GM23338 (cell line): ENCODE measurements around the gene FCER1G. TPM values are rescaled to one million over a fixed set of nuclear protein-coding genes. Genes with fewer than 3 reads are reported as not detected.

Experiments
- ATAC-seq: fragments of 200-7000 bp; cut with Tn5 transposase; 3 replicates; pipeline ENCODE4 v1.9.1; 2020
- DNase-seq: peaks from one replicate; pipeline ENCODE4 v3.0.0-alpha.2; 2015; ENCODE audit warnings: low spot score
- H2AFZ ChIP-seq: fragments of 200-600 bp; sonication (generic); 2 replicates; pipeline ENCODE4 v1.8.0; 2016; ENCODE audit warnings: antibody characterized with exemption, mild to moderate bottlenecking, moderate library complexity
- H3F3A ChIP-seq: fragments of 200-600 bp; sonication (generic); replicated peaks from 2 replicates; pipeline ENCODE4 v1.8.0; 2017; ENCODE audit warnings: antibody characterized with exemption, mixed run types, low read depth
- H3K27ac ChIP-seq: fragments of 200-600 bp; sonication (generic); 2 replicates; pipeline ENCODE4 v1.6.1; 2016; ENCODE audit warnings: low read depth
- H3K27me3 ChIP-seq: fragments of 200-600 bp; sonication (generic); 2 replicates; pipeline ENCODE4 v1.8.0; 2016; ENCODE audit warnings: mild to moderate bottlenecking, mixed run types, moderate library complexity; ENCODE audit not compliant: insufficient read depth
- H3K36me3 ChIP-seq: fragments of 200-600 bp; sonication (generic); 2 replicates; pipeline ENCODE4 v1.8.0; 2016; ENCODE audit warnings: mild to moderate bottlenecking; ENCODE audit not compliant: insufficient read depth
- H3K4me1 ChIP-seq: fragments of 200-600 bp; sonication (generic); 2 replicates; pipeline ENCODE4 v1.8.0; 2016; ENCODE audit warnings: mild to moderate bottlenecking, moderate library complexity; ENCODE audit not compliant: insufficient read depth
- H3K4me2 ChIP-seq: fragments of 200-600 bp; sonication (generic); 2 replicates; pipeline ENCODE4 v1.7.1; 2017; ENCODE audit warnings: mixed run types
- H3K4me3 ChIP-seq: fragments of 200-600 bp; sonication (generic); 2 replicates; pipeline ENCODE4 v1.6.1; 2016; ENCODE audit warnings: mixed run types
- H3K79me2 ChIP-seq: fragments of 200-600 bp; sonication (generic); replicated peaks from 2 replicates; pipeline ENCODE4 v1.8.0; 2017; ENCODE audit warnings: mild to moderate bottlenecking; ENCODE audit not compliant: insufficient read depth
- H3K9me2 ChIP-seq: fragments of 200-600 bp; sonication (generic); 2 replicates; pipeline ENCODE4 v1.8.0; 2017; ENCODE audit not compliant: insufficient read depth
- H4K20me1 ChIP-seq: fragments of 200-600 bp; sonication (generic); replicated peaks from 2 replicates; pipeline ENCODE4 v1.8.0; 2017; ENCODE audit warnings: mild to moderate bottlenecking; ENCODE audit not compliant: insufficient read depth
- H3K27ac Mint-ChIP-seq: 2 replicates; pipeline ENCODE4 v1.8.0; 2020; ENCODE audit warnings: inconsistent platforms, mild to moderate bottlenecking, moderate library complexity, mixed read lengths
- H3K27me3 Mint-ChIP-seq: 3 replicates; pipeline ENCODE4 v1.8.0; 2022; ENCODE audit warnings: low read depth, mild to moderate bottlenecking, moderate library complexity, mixed read lengths, inconsistent platforms; ENCODE audit not compliant: insufficient read depth, poor library complexity
- H3K36me3 Mint-ChIP-seq: 3 replicates; pipeline ENCODE4 v1.8.0; 2021; ENCODE audit warnings: low read depth, mild to moderate bottlenecking, inconsistent platforms, moderate library complexity, mixed read lengths
- H3K4me1 Mint-ChIP-seq: 3 replicates; pipeline ENCODE4 v1.8.0; 2020; ENCODE audit warnings: mild to moderate bottlenecking, inconsistent platforms, mixed read lengths
- H3K4me3 Mint-ChIP-seq: 3 replicates; pipeline ENCODE4 v1.8.0; 2021; ENCODE audit warnings: moderate library complexity, mild to moderate bottlenecking, inconsistent platforms, mixed read lengths
- H3K9me3 Mint-ChIP-seq: 3 replicates; pipeline ENCODE4 v1.8.0; 2020; ENCODE audit warnings: moderate library complexity, mild to moderate bottlenecking, inconsistent platforms, mixed read lengths
- ETS1 ChIP-seq: IDR thresholded peaks from 2 replicates; pipeline ENCODE4 v1.6.1; 2016; ENCODE audit warnings: antibody characterized with exemption
- EZH2 ChIP-seq: fragments of 200-600 bp; sonication (generic); IDR thresholded peaks from one replicate; pipeline ENCODE4 v1.8.0; 2017; ENCODE audit warnings: antibody characterized with exemption, mild to moderate bottlenecking, low read depth; ENCODE audit not compliant: unreplicated experiment
- EZH2phosphoT487 ChIP-seq: fragments of 200-600 bp; sonication (generic); IDR thresholded peaks from one replicate; pipeline ENCODE4 v1.8.1; 2018; ENCODE audit warnings: antibody characterized with exemption; ENCODE audit not compliant: unreplicated experiment
- NANOG ChIP-seq: IDR thresholded peaks from 2 replicates; pipeline ENCODE4 v1.6.1; 2016; ENCODE audit warnings: antibody characterized with exemption, borderline replicate concordance
- REST ChIP-seq: IDR thresholded peaks from one replicate; pipeline ENCODE4 v1.6.1; 2018; ENCODE audit warnings: antibody characterized with exemption; ENCODE audit not compliant: unreplicated experiment
- ZNF114 ChIP-seq: fragments of 250-450 bp; sonication (Bioruptor Pico); IDR thresholded peaks from 2 replicates; pipeline ENCODE4 v1.5.0; 2020; ENCODE audit warnings: mild to moderate bottlenecking, moderate library complexity
- ZNF331 ChIP-seq: fragments of 250-450 bp; sonication (Bioruptor Pico); IDR thresholded peaks from 2 replicates; pipeline ENCODE4 v1.5.0; 2020; ENCODE audit warnings: low read depth, mild to moderate bottlenecking, moderate library complexity
- polyA plus RNA-seq: library from polyadenylated mRNA; unstranded; fragments of >200 nt; fragmentation: Nextera tagmentation; extraction: Ambion mirVana; gene quantifications from 2 replicates; pipeline ENCODE4 v1.2.1, GENCODE V29; 2016
- total RNA-seq: library from RNA; depleted of rRNA; stranded (reverse); fragments of >200 nt; shearing (Covaris generic); gene quantifications from 2 replicates; pipeline ENCODE4 v1.2.3, GENCODE V29; 2014
- TF ChIP-seq, protein P1 (sequence below), 2 experiments: fragments of 200-600 bp in 1 of 2; sonication (generic) in 1 of 2; conservative IDR thresholded peaks; 2 replicates each; pipeline versions ENCODE4 v1.5.1 to v1.6.1; 2016 to 2017; ENCODE audit warnings: antibody characterized with exemption in 2 of 2, low read depth in 2 of 2, mild to moderate bottlenecking in 2 of 2, moderate library complexity in 1 of 2

FCER1G gene
- total and polyA plus RNA-seq, 2 experiments from 2014 or later, result 1.1 TPM; not detected in 1

GRCh38 chr1:161216945-161217712 is 2.0 kb downstream of the FCER1G start:
- no peak for TF ChIP-seq ZNF331 (CRISPR knock-in tag)
- TF ChIP-seq REST, result no peak
- TF ChIP-seq ZNF114, result no peak
- no peak for TF ChIP-seq EZH2
- TF ChIP-seq ETS1, result no peak
- TF ChIP-seq EZH2phosphoT487, result no peak
- TF ChIP-seq NANOG, result no peak
- TF ChIP-seq, protein P1, sequence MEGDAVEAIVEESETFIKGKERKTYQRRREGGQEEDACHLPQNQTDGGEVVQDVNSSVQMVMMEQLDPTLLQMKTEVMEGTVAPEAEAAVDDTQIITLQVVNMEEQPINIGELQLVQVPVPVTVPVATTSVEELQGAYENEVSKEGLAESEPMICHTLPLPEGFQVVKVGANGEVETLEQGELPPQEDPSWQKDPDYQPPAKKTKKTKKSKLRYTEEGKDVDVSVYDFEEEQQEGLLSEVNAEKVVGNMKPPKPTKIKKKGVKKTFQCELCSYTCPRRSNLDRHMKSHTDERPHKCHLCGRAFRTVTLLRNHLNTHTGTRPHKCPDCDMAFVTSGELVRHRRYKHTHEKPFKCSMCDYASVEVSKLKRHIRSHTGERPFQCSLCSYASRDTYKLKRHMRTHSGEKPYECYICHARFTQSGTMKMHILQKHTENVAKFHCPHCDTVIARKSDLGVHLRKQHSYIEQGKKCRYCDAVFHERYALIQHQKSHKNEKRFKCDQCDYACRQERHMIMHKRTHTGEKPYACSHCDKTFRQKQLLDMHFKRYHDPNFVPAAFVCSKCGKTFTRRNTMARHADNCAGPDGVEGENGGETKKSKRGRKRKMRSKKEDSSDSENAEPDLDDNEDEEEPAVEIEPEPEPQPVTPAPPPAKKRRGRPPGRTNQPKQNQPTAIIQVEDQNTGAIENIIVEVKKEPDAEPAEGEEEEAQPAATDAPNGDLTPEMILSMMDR (conservative IDR thresholded peaks at IDR 0.05; ENCODE audit: low read depth in 2 of 2), result no peak
- Mint-ChIP-seq H3K9me3 (no peaks in the 10 kb centered on the region; the same call in 2 of the 3 replicates), H3K4me3 (no peak overlapping the region), H3K36me3 (peaks cover 30% of the 10 kb centered on the region), H3K4me1 (peaks cover 29% of the 10 kb centered on the region), H3K27me3 (peaks cover 18% of the 10 kb centered on the region), H3K27ac (peak overlapping the region; percentile 18; the same call in 1 of the 2 replicates)
- Histone ChIP-seq H3K27me3 (no peaks in the 10 kb centered on the region), H3K27ac (no peak overlapping the region), H3K4me3 (no peak overlapping the region), H3F3A (peaks cover 15% of the 10 kb centered on the region; the same call in 1 of the 2 replicates), H4K20me1 (no peaks in the 10 kb centered on the region), H3K9me2 (no peaks in the 10 kb centered on the region), H2AFZ (peak overlapping the region; percentile 63; the same call in 1 of the 2 replicates), H3K4me2 (no peak overlapping the region), H3K4me1 (peaks cover 22% of the 10 kb centered on the region), H3K79me2 (no peaks in the 10 kb centered on the region), H3K36me3 (peaks cover 24% of the 10 kb centered on the region)
- no peak for ATAC-seq
- no peak for DNase-seq
